Ovary (tissue), 9 donors: ENCODE measurements around the gene ZBTB2. TPM values are rescaled to one million over a fixed set of nuclear protein-coding genes. Genes with fewer than 3 reads are reported as not detected.
"Not testable (repeated sequence)": the region's sequence is repeated elsewhere in the genome, so short reads cannot be mapped to it uniquely, and the experiment has no call there.

Experiments used
- DNase-seq, 5 donors: peaks; one replicate each; pipeline ENCODE4 v3.0.0-alpha.2; 2019 to 2020
- H3K27ac ChIP-seq, 2 donors: fragments of 200-600 bp; one replicate each; pipeline versions ENCODE4 v1.5.1 to v1.8.0; 2019 to 2022
- H3K27me3 ChIP-seq: fragments of 200-600 bp; one replicate; pipeline ENCODE4 v1.8.0; 2022
- H3K36me3 ChIP-seq: fragments of 200-600 bp; sonication (generic); one replicate; pipeline ENCODE4 v1.5.1; 2019
- H3K4me1 ChIP-seq: one replicate; pipeline ENCODE4 v1.8.1; 2013; ENCODE audit warnings: mild to moderate bottlenecking, moderate library complexity; ENCODE audit not compliant: insufficient read depth
- H3K4me3 ChIP-seq: fragments of 200-600 bp; sonication (generic); one replicate; pipeline ENCODE4 v1.5.1; 2017
- H3K9me3 ChIP-seq, 2 donors: fragments of 200-600 bp in 1 of 2; sonication (generic) in 1 of 2; one replicate each; pipeline versions ENCODE4 v1.5.1 to v1.8.1; 2013 to 2019; ENCODE audit warnings: mild to moderate bottlenecking in 1 of 2, moderate library complexity in 1 of 2
- CTCF ChIP-seq, 3 donors: fragments of 450-650 bp in 2 of 3; fragments of 200-600 bp in 1 of 3; IDR thresholded peaks; one replicate each; pipeline versions ENCODE4 v1.5.1 to v1.8.0; 2016 to 2022; ENCODE audit warnings: antibody characterized with exemption in 3 of 3, mild to moderate bottlenecking in 1 of 3
- EP300 ChIP-seq: sonication (generic); formaldehyde crosslinking; IDR thresholded peaks from one replicate; pipeline ENCODE4 v1.6.1; 2017; ENCODE audit warnings: antibody characterized with exemption
- POLR2A ChIP-seq: fragments of 450-650 bp; IDR thresholded peaks from one replicate; pipeline ENCODE4 v1.6.1; 2017; ENCODE audit warnings: antibody characterized with exemption, mild to moderate bottlenecking, moderate library complexity
- WGBS, 3 donors: extraction: QIAGEN DNeasy Blood & Tissue Kit in 1 of 3; methylation state at CpG; one replicate each; pipeline versions ENCODE4 v1.1.5 to v1.1.7; 2013 to 2017; 5-methylcytosine and 5-hydroxymethylcytosine counted together
- intact Hi-C, 4 donors: fragments of 100-400 bp; cut with DNase I; formaldehyde crosslinking; loops; one replicate each; pipeline versions ENCODE4 v1.11.0 to v1.15.1; 2022 to 2023
- polyA plus RNA-seq, 2 donors: library from polyadenylated mRNA; stranded (reverse); fragments of 200-250 nt in 1 of 2; fragments of 350-450 nt in 1 of 2; fragmentation: Illumina TruSeq in 1 of 2; extraction: RNeasy Lipid Tissue Mini Kit (QIAGEN cat#74804) in 1 of 2; gene quantifications; one replicate each; pipeline ENCODE4 v1.2.3, GENCODE V29; 2013 to 2014
- total RNA-seq, 7 donors: library from RNA; depleted of rRNA in 2 of 7; stranded (reverse); fragments of >200 nt in 2 of 7; fragmentation: NEBNext Ultra II Directional in 3 of 7; extraction: Animal tissue kit (Norgen Biotek cat#: 25700) in 3 of 7; gene quantifications; one replicate each; pipeline versions ENCODE4 v1.1.0 to v1.2.4, GENCODE V29; 2016 to 2023
- donor health status: DM: no; HTN: no; CAD: no; lungs with moderate emphysema.
- donor health status: DM: no; HTN: no; CAD: no.
- donor health status: Bipolar disorder and iron deficiency.
- donor health status: DM: yes; HTN: yes; CAD: no.
- donor health status: DM: no; HTN: no; CAD: no.
- donor health status: DM: yes; HTN: yes; CAD: no.

The ZBTB2 gene
- total and polyA plus RNA-seq, 9 donors = 8.8 to 31.2 (median 18.3) TPM

- no peak overlapping the region for H3K27ac ChIP-seq
These were observed 3.1 kb downstream of the ZBTB2 start for GRCh38 chr6:151388236-151388635.

GRCh38 chr6:151387175-151387970, 4.0 kb downstream of the ZBTB2 start:
- H3K9me3 ChIP-seq = no peaks in the 10 kb centered on the region
- no peaks in the 10 kb centered on the region for H3K27me3 ChIP-seq
- peaks cover 2% of the 10 kb centered on the region for H3K4me1 ChIP-seq
- intact Hi-C loops = no loop called here
- TF ChIP-seq EP300 (no peak), POLR2A (no peak), CTCF (IDR thresholded peaks at IDR 0.05) (no peak)
- no peak for DNase-seq
- 91 to 95% (median 92%) methylated on average over 11 of the region's 11 CpGs for WGBS, 3 donors
- H3K36me3 ChIP-seq = no peaks in the 10 kb centered on the region
- no peak overlapping the region for H3K27ac ChIP-seq
- H3K4me3 ChIP-seq = no peak overlapping the region

More at GRCh38 chr6:151388236-151388635, 3.1 kb downstream of the ZBTB2 start:
- Histone ChIP-seq H3K9me3 (no peaks in the 10 kb centered on the region), H3K36me3 (no peaks in the 10 kb centered on the region), H3K4me3 (no peak overlapping the region), H3K27me3 (no peaks in the 10 kb centered on the region), H3K4me1 (peaks cover 2% of the 10 kb centered on the region)
- intact Hi-C loops = no loop called here
- TF ChIP-seq POLR2A = no peak
- no peak for TF ChIP-seq CTCF (IDR thresholded peaks at IDR 0.05)
- WGBS, 3 donors = 88 to 97% (median 92%) methylated on average over 2 of the region's 2 CpGs
- no peak for DNase-seq

- no peak overlapping the region for H3K27ac ChIP-seq
- intact Hi-C loops = no loop called here
- H3K36me3 ChIP-seq = no peaks in the 10 kb centered on the region
- H3K4me3 ChIP-seq = no peak overlapping the region
- WGBS, 3 donors = 80 to 90% (median 82%) methylated on average over 1 of the region's 1 CpG
- H3K27me3 ChIP-seq = no peaks in the 10 kb centered on the region
- TF ChIP-seq CTCF (IDR thresholded peaks at IDR 0.05) (no peak), POLR2A (no peak), EP300 (no peak)
- DNase-seq = no peak
- peaks cover 4% of the 10 kb centered on the region for H3K4me1 ChIP-seq
- H3K9me3 ChIP-seq = no peaks in the 10 kb centered on the region
These were observed 6.2 kb downstream of the ZBTB2 start for GRCh38 chr6:151385177-151385576.

GRCh38 chr6:151384151-151384550, 7.2 kb downstream of the ZBTB2 start:
- Histone ChIP-seq H3K4me1 (peaks cover 4% of the 10 kb centered on the region), H3K36me3 (no peaks in the 10 kb centered on the region), H3K9me3 (no peaks in the 10 kb centered on the region), H3K27ac (no peak overlapping the region), H3K27me3 (no peaks in the 10 kb centered on the region), H3K4me3 (no peak overlapping the region)
- intact Hi-C loops = no loop called here
- TF ChIP-seq POLR2A (no peak), EP300 (no peak), CTCF (IDR thresholded peaks at IDR 0.05) (no peak)
- 87 to 98% (median 88%) methylated on average over 5 of the region's 5 CpGs for WGBS, 3 donors
- no peak for DNase-seq

GRCh38 chr6:151382631-151383030, 8.7 kb downstream of the ZBTB2 start:
- H3K27ac ChIP-seq, DNase-seq, H3K4me3 ChIP-seq, H3K9me3 ChIP-seq, intact Hi-C loops, H3K27me3 ChIP-seq, H3K4me1 ChIP-seq, H3K36me3 ChIP-seq: not testable (repeated sequence)
- WGBS, 3 donors = 97% methylated on average over 9 of the region's 9 CpGs
